GM18909 (cell line): ENCODE results near the gene HOXA10.

Source experiments
- ATAC-seq: cut with Tn5 transposase; IDR thresholded peaks from one replicate; pipeline ENCODE4 v1.9.1; 2021; ENCODE audit warnings: mild to moderate bottlenecking; ENCODE audit not compliant: unreplicated experiment, poor library complexity

The HOXA10 gene

GRCh38 chr7:27134392-27134791 is 39.7 kb downstream of the HOXA10 start:
- no peak for ATAC-seq

DNA sequence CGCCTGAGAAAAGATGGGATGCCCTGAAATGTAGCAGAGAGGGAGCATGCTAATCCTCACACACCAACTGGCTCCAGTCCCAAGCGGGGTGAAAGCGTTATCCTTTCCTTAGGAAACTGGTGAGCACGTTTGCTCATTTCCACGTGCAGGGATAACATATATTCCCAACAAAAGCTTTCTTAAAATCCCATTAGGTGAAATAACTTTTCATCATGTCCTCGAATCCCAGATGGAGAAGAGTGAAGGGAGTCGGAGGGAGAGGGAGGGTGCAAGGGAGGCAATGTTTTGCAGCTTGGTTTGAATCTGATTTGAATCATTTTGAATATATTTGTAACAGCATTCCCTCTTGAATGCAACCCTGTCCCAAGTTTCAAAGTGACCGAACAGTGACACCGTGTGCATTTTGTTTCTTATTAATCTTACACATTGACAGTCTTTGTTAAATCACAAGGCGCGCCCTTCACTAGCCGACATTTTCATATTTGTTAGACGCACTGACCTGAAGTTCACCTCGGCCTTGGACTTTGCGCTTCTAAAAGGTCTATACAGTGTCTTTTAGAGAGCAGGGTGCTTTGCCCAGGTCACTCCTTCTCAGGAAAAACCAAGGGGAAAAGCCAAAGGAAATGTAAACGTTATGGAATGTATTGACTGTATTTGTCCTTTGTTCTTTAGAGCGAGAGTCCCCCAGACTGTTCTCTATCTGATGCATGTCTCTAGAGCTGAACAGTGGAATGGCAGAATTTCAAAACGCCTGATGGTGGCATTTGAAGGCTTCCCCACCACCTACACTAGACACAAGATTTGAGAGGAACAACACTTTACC is 40.5 kb downstream of the HOXA10 start:
- ATAC-seq: no peak

GRCh38 chr7:27132978-27133377 is 41.1 kb downstream of the HOXA10 start:
- no peak for ATAC-seq

DNA sequence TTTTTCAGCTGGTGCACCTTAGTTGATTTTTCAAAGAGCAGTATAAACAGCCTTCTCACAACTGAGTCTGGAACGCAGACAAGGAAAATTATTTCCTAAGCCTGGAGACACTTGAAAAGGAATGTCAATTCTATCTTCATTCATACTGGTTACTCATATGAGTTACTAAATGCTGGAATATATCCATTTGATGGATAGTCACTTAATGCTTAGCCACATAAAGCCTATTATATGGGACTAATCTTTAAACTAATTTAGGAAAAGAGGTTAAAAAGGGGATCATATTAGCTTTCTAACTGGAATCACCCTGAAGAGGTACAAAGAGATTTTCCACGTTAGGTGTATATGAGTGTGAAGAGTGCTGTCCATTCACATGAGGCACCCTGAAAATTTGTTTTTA is 41.9 kb downstream of the HOXA10 start:
- no peak for ATAC-seq

DNA sequence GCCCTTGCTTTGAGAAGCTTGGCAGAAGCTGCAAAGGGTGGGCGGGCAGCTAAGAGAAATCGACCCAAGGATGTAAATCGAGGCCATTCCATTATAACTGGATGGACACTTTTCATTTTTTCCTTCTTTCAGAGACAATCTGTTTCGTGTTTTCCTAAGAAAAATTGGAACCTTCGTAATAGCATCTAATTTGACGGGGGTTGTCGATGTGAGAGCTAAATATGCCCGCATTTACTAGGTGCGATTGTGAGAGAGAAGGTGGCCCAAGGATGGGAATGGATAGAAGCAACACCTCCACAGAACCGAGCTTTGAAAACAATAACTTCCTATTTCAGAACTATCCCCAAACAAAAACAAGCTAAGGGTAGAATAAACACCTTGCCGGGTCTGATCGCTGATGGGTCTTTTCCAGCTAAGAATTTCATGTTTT is 42.7 kb downstream of the HOXA10 start:
- ATAC-seq: no peak

DNA sequence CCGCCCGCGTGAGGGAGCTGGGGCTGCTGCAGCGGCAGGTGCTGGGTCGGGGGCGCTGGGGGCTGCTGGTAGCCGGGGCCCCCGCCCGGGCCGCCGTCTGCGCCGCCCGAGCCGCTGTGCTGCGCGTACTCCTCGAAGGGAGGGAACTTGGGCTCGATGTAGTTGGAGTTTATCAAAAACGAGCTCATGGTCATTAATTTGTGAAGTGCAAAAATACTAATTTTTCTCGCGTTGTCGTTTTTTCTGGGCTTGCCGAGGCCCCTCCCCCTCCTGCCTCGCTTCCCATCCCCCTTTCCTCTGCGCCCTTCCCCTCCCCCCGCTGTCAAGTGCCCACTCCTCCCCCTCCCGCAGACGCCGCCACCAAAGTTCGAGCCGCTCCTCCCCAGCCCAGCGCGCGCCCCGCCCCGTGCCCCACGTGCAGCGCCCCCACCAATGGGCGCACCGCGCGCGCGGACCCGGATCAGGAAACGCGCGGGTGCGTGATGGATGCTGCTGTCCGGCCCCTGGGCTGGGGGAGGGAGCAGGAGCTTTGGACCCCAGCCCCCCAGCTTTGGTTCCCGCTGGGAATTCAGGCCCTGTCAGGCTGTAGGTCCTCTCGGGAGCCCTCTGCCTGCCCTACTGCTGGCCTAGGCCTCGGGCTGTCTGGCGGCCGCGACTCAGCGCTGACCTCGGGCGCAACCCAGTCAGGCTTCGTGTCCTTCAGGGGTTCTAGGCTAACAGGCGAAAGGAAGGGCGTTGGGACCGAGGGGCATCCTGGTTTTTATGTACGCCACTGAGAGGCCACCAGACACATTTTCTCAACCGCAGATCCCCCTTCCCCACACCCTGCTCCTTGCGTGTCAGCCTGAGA is 43.4 kb downstream of the HOXA10 start, which contains the start of gene HOXA4:
TSS of gene HOXA4 (minus strand) at position 218 of the 850 bp plus-strand sequence. CDS start at position 194, 24 bp downstream.
- no peak for ATAC-seq

- no peak for ATAC-seq
These were observed 44.2 kb downstream of the HOXA10 start for GRCh38 chr7:27129729-27130539.

GRCh38 chr7:27128776-27129728 is 45.1 kb downstream of the HOXA10 start:
- no peak for ATAC-seq

DNA sequence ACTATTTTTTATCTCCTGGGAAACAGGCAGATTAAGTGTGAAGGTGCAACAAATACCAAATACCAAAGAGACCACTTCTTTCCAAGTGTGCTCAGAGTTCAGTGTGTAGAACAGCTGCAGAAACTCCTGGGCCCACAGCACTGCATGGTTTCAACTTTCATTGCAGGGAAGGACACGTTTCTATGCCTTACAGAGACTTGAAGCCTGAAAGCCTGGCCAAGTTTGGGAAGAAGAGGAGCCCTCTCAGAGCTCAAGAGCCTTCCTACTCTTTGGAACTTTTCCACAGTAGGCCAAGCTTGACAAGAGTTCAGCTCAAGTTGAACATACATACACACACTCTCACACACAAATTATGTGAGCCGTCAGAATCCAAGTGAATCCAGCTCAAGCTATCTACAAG is 46.1 kb downstream of the HOXA10 start:
- no peak for ATAC-seq

DNA sequence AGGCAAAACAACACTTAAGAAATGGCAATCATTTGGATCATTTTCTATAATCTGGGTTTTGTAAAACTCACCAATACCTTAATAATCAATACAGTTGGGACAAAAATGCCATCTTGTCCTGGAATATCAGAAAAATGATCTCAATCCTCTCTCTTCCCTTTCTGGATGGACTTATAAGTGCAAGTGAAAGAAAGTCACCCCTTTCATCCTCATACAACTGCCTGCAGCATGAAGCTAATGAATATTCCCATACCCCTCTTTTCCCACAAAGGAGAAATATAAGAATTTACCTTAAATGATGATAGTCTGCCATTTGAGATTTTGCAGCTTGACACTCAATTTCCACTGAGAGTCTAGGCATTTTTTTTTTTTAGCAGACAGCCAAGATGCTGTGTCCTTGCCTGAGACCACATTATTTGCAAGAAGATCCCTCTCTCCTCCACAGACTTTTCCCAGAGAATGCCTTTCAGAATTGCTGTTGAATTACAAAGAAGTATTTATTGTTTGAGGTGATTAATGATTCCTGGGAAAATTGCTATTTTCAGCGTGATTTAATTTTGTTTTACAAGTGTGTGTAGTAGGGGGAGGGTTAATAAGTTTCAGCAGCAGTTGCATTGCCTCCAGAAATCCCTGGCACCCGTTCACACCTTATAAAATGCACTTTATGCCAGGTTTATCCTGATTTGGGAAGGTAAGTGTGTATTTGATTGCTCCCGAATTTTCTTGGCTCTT is 47.4 kb downstream of the HOXA10 start:
- ATAC-seq: no peak

- no peak for ATAC-seq
These were observed 48.1 kb downstream of the HOXA10 start for GRCh38 chr7:27125986-27126394.

DNA sequence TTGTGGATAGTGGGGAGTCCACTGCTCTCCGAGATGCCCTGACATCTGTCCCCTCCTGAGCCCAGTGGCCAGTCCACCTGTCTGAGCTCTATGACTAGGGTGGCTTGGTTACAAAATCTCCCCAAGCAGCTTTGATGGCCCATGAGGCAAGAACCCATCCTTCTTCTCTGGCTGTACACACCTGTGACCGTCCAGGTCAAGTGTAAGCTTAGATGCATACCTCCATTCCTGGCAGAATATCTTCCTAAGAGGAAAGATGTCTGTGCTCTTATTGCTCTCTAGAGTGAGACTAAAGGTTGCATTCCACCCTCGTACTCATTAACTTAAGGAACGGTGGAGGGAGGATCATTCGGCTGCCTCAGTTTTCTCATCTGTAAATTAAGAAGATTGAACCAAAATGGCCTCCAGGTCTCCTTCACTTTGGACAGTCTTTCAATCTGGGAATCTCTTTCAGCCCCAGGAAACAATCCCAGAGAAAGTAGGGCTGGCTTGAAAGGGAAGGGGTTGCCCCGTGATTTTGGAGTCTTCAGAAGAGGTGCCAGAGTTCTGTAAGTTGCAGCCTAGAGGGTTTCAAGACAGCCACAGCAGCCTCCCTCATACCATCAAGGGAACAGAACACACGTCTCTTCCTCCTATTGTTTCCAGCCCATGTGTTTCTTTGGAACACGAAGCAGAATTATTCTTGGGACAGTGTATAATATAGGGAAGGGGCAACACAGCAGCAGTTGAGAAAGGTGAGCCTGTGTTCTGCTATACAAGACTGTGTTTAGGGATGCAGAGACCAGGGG is 49.0 kb downstream of the HOXA10 start:
- no peak for ATAC-seq

DNA sequence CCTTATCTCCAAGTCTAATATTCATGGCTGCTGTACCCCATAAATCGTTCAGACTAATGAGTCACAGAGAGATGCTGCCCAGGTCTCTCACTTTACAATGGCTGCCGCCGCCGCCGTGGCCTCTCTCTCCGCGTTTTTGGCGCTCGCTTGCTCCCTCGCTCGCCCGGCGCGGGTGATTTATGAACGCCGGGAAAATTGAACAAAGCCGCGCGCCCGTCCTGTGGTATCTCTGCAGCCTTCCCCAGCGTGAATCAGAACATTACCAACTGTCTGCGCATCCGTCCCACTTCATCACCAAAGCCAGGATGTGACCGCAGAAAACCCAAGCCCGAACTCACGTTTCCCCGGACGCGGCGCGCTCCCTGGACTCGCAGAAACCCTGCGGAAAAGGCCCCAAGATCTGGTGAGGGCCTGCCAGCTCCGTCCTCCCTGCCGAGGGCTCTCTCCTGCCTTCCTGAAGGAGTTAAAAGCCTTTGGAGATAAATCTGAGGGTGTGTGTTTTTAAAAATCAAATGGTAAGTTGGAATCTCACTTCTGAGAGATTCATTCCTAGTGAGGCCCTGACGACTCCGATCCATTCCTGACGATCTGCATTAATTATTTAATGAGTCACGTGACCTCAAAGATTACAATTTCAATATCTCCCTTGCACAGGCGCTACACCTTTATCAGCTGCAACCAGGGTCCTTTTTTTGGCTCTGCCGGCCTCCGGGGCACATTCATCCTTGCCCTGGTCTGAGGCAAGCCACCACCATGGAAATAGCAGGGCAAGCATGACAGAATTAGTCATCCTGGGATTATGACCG is 49.8 kb downstream of the HOXA10 start:
- no peak for ATAC-seq

- ATAC-seq: no peak
These were observed 50.6 kb downstream of the HOXA10 start for GRCh38 chr7:27123477-27124053.

DNA sequence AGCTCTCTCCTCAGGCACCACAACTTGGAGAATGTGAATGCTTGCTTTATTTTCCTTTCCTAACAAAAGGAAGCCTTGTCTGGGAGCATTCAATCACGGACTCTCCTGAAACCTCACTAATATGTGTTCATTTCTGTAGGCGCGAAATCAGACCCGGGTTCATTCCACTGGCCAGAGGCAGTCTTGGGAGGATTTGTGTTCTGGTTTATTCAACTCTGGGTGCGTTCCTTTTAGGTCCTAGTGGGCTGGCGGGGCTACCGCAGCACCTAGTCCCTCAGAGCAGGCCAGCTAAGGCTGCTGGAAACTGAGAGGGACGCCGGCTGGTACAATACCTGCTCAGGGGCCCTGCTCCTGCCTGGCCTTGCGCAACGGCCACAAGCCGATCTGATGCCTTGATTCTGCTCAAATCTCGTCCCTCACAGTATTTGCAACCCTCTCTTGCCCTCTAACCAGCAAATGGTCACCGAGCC is 51.1 kb downstream of the HOXA10 start:
- ATAC-seq: no peak

DNA sequence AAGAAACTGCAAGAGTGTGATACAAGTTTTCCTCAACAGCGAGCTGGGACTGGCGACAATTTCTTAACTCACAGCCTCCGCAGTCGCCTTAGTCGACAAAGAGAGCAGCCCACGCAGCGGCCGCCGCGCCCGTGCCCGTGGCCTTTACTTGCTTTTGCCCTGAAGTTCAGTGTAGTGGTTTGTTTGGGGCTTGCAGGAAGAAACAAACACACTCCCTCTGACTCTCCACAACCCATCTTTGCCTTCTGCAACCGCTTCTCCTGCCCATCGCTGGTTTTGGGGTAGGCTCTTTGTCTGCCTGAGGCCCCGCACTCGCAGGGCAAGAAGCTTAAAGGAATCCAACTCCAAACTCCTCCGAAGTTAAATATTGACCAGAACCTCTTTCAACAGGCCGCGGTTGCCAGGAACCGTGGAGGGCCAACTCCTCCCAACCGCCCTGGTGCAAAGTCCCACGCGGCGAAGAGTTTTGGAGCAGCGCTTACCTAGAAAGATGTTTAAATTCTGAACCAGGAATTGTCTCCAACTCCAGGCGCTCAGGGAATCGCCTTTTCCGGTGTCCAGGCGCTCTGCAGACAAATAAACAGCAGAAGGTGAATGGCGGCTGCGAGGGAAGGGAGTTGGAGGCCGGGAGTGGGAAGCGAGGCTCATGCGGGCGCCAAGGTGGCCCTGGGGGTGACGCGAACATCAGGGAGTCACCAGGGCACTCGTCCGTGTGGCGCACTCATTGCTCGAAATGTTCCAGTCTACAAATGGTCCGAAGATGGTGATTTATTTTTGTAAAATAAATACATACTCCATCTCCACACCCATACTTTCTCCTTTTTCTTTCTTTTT is 51.8 kb downstream of the HOXA10 start:
- ATAC-seq: no peak
